Brain microvascular endothelial cell (primary cell): ENCODE measurements around the gene SCYL2.

Experiments
- DNase-seq: peaks from one replicate; pipeline ENCODE4 v3.0.0-alpha.2; 2020
- H3K27ac ChIP-seq: fragments of 250-450 bp; sonication (Bioruptor Pico); 2 replicates; pipeline ENCODE4 v1.5.1; 2020; ENCODE audit warnings: mild to moderate bottlenecking, moderate library complexity
- H3K27me3 ChIP-seq: fragments of 250-450 bp; sonication (Bioruptor Pico); replicated peaks from 2 replicates; pipeline ENCODE4 v1.5.1; 2020; ENCODE audit warnings: mild to moderate bottlenecking
- H3K36me3 ChIP-seq: fragments of 250-450 bp; sonication (Bioruptor Pico); replicated peaks from 2 replicates; pipeline ENCODE4 v1.5.1; 2020; ENCODE audit warnings: mild to moderate bottlenecking
- H3K4me3 ChIP-seq: 2 replicates; pipeline ENCODE4 v1.5.1; 2011; ENCODE audit warnings: low read depth, mild to moderate bottlenecking, control low read depth, low read length, moderate library complexity
- CTCF ChIP-seq: IDR thresholded peaks from 2 replicates; pipeline ENCODE4 v1.5.1; 2011; ENCODE audit warnings: low read depth, mild to moderate bottlenecking, moderate library complexity, low read length, control low read depth, inconsistent platforms; ENCODE audit errors: missing control alignments
- in situ Hi-C: cut with HindIII; loops from 2 replicates; pipeline ENCODE4 v1.10.0; 2017; ENCODE audit warnings: low sequenced_read_pairs, low pct_ligation_motif_present

The SCYL2 gene

GRCh38 chr12:100384559-100384935 lies 117.6 kb downstream of the SCYL2 start:
- no peak for TF ChIP-seq CTCF
- Histone ChIP-seq H3K27me3 (no peaks in the 10 kb centered on the region), H3K27ac (no peak overlapping the region), H3K36me3 (no peaks in the 10 kb centered on the region), H3K4me3 (no peak overlapping the region)
- DNase-seq, result no peak
- in situ Hi-C loops, result no loop called here

GRCh38 chr12:100388382-100388781 lies 121.4 kb downstream of the SCYL2 start:
- TF ChIP-seq CTCF, result no peak
- Histone ChIP-seq H3K27me3 (no peaks in the 10 kb centered on the region), H3K4me3 (no peak overlapping the region), H3K36me3 (no peaks in the 10 kb centered on the region), H3K27ac (no peak overlapping the region)
- in situ Hi-C loops, result no loop called here
- DNase-seq, result no peak
